SK-N-MC (cell line): Measurements from ENCODE around the gene VEGFB.

Experiments
- EZH2 ChIP-seq: fragments of 200-600 bp; sonication (generic); IDR thresholded peaks from one replicate; pipeline ENCODE4 v1.6.1; 2017; ENCODE audit warnings: antibody characterized with exemption
- POLR2AphosphoS5 ChIP-seq: IDR thresholded peaks from 2 replicates; pipeline ENCODE4 v1.6.1; 2012; ENCODE audit warnings: mild to moderate bottlenecking, low read depth, low read length, borderline replicate concordance

DNA sequence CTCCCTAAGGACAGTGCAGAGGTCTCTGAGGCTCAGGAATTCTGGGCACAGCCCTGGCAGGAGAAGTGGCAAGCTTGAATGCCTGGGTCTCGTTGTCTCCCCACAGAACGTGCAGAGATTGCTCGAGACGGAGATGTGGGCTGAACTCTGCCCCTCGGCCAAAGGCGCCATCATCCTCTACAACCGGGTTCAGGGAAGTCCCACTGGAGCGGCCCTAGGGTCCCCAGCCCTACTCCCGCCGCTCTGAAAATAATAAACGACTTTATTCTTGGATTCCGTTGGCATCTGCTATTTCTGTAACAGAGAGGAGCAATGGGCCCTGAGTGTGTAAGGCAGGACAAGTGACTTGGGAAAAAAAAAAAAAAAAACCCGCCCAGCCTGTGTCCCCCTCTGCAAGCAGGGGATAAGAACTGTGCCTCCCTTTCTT, 4.6 kb upstream of the VEGFB start:
- TF ChIP-seq POLR2AphosphoS5 = no peak
- TF ChIP-seq EZH2 = no peak
